Transverse colon (tissue), 4 donors: ENCODE measurements around the gene SBF2. TPM values are rescaled to one million over a fixed set of nuclear protein-coding genes. Genes with fewer than 3 reads are reported as not detected.
"Not testable (repeated sequence)": the region's sequence is repeated elsewhere in the genome, so short reads cannot be mapped to it uniquely, and the experiment has no call there.

Source experiments
- DNase-seq: peaks from one replicate; pipeline ENCODE4 v3.0.0-alpha.2; 2019
- H3K27ac ChIP-seq, 4 donors: fragments of 200-600 bp; sonication (generic); 2 replicates each; pipeline ENCODE4 v1.5.1; 2016 to 2018; ENCODE audit warnings: inconsistent platforms in 4 of 4
- H3K27me3 ChIP-seq: fragments of 200-600 bp; sonication (generic); 2 replicates; pipeline ENCODE4 v1.5.1; 2017; ENCODE audit warnings: inconsistent platforms
- H3K36me3 ChIP-seq, 4 donors: fragments of 200-600 bp; sonication (generic); 2 replicates each; pipeline ENCODE4 v1.5.1; 2017 to 2019; ENCODE audit warnings: inconsistent platforms in 4 of 4
- H3K4me1 ChIP-seq, 4 donors: fragments of 200-600 bp; sonication (generic); 2 replicates each; pipeline ENCODE4 v1.5.1; 2017 to 2020; ENCODE audit warnings: inconsistent platforms in 4 of 4
- H3K4me3 ChIP-seq, 4 donors: fragments of 200-600 bp; sonication (generic); 1 replicate in 1 of 4; 2 replicates in 3 of 4; pipeline versions ENCODE4 v1.5.1 to v1.6.1; 2017 to 2019; ENCODE audit warnings: inconsistent platforms in 4 of 4
- H3K9me3 ChIP-seq, 2 donors: fragments of 200-600 bp; sonication (generic); 2 replicates each; pipeline ENCODE4 v1.5.1; 2017 to 2019; ENCODE audit warnings: inconsistent platforms in 2 of 2
- CTCF ChIP-seq, 5 experiments: fragments of 200-600 bp in 3 of 5; fragments of 450-650 bp in 2 of 5; sonication (generic) in 3 of 5; IDR thresholded peaks; 1 replicate in 2 of 5; 2 replicates in 3 of 5; pipeline ENCODE4 v1.5.1; 2016 to 2017; ENCODE audit warnings: antibody characterized with exemption in 5 of 5, inconsistent platforms in 3 of 5, mild to moderate bottlenecking in 2 of 5, moderate library complexity in 1 of 5
- EP300 ChIP-seq: sonication (generic); formaldehyde crosslinking; IDR thresholded peaks from one replicate; pipeline ENCODE4 v1.6.1; 2017; ENCODE audit warnings: antibody characterized with exemption, low read depth
- POLR2A ChIP-seq: fragments of 450-650 bp; IDR thresholded peaks from one replicate; pipeline ENCODE4 v1.6.1; 2016; ENCODE audit warnings: antibody characterized with exemption, mild to moderate bottlenecking, moderate library complexity
- POLR2AphosphoS5 ChIP-seq, 3 donors: sonication (generic); formaldehyde crosslinking; IDR thresholded peaks; one replicate each; pipeline ENCODE4 v1.6.1; 2016; ENCODE audit warnings: antibody characterized with exemption in 3 of 3
- WGBS, 2 donors: methylation state at CpG; one replicate each; pipeline ENCODE4 v1.1.5; 2018; ENCODE audit warnings: low coverage in 1 of 2; 5-methylcytosine and 5-hydroxymethylcytosine counted together
- in situ Hi-C, 4 donors: fragments of 200-750 bp; cut with MboI; loops; one replicate each; pipeline versions ENCODE4 v1.15.0 to v1.15.1; 2017; ENCODE audit warnings: low sequenced_read_pairs in 3 of 4, low pct_ligation_motif_present in 1 of 4, low pct_unique_long_range_greater_than_20kb in 1 of 4
- intact Hi-C: fragments of 100-400 bp; cut with DNase I; formaldehyde crosslinking; loops from one replicate; pipeline ENCODE4 v1.15.1; 2023; ENCODE audit warnings: low total_unique reads
- total RNA-seq, 4 donors: library from RNA; depleted of rRNA; stranded (reverse); fragments of >200 nt; gene quantifications; one replicate each; pipeline ENCODE4 v1.1.0, GENCODE V29; 2016

The SBF2 gene
- total RNA-seq, 4 donors from 2014 or later, result 46.4 to 71.0 (median 54.8) TPM

- no peak overlapping the region for H3K27ac ChIP-seq
- DNase-seq, result no peak
- no peaks in the 10 kb centered on the region for H3K27me3 ChIP-seq
- intact Hi-C loops (no loop called here), in situ Hi-C loops (no loop called here)
- H3K4me1 ChIP-seq, result peaks cover 0 to 8% (median 1%) of the 10 kb centered on the region in 4 donors
- TF ChIP-seq CTCF (IDR thresholded peaks at IDR 0.05), result no peak
- TF ChIP-seq POLR2AphosphoS5 (IDR thresholded peaks at IDR 0.05), result no peak
- no peak overlapping the region for H3K4me3 ChIP-seq
- 66 to 73% methylated on average over 2 of the region's 2 CpGs for WGBS, 2 donors
- H3K36me3 ChIP-seq, result no peaks in the 10 kb centered on the region
- H3K9me3 ChIP-seq, result peaks cover 0 to 3% of the 10 kb centered on the region in 2 donors
Observed at GRCh38 chr11:10038521-10039302, 255.3 kb downstream of the SBF2 start.

GRCh38 chr11:10035932-10036331 lies 258.1 kb downstream of the SBF2 start:
- H3K4me3 ChIP-seq, in situ Hi-C loops, H3K36me3 ChIP-seq, intact Hi-C loops, DNase-seq, H3K27me3 ChIP-seq, H3K9me3 ChIP-seq, H3K27ac ChIP-seq, H3K4me1 ChIP-seq: not testable (repeated sequence)
- 96 to 97% methylated on average over 5 to 6 of the region's 6 CpGs for WGBS, 2 donors

DNA sequence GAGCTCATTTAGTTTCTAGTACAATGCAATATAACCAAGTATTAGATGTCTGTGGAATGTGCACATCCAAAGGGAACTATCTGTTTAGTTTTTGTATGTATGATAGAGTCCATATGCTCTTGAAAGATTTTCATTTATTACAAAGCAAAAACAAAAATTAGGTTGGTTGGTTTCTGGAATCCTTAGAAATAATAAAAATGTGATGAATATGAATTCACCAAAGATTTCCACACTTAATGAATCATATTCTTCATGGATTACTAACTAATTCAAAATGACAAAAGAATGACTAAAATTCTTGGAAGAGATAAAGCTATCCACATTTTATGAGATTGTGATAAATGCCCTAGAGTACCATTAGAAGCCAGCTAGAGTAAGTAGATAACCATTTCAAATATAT lies 261.1 kb downstream of the SBF2 start:
- Histone ChIP-seq H3K27ac (no peak overlapping the region), H3K36me3 (no peaks in the 10 kb centered on the region), H3K9me3 (no peaks in the 10 kb centered on the region), H3K4me1 (no peaks in the 10 kb centered on the region), H3K27me3 (no peaks in the 10 kb centered on the region), H3K4me3 (no peak overlapping the region)
- in situ Hi-C loops (no loop called here), intact Hi-C loops (no loop called here)
- no peak for TF ChIP-seq POLR2A
- no peak for TF ChIP-seq EP300
- no peak for TF ChIP-seq CTCF (IDR thresholded peaks at IDR 0.05)
- no peak for DNase-seq

GRCh38 chr11:10030122-10030490 lies 263.9 kb downstream of the SBF2 start:
- H3K27ac ChIP-seq, result no peak overlapping the region
- no peak for DNase-seq
- no peaks in the 10 kb centered on the region for H3K9me3 ChIP-seq
- intact Hi-C loops, result no loop called here
- H3K4me1 ChIP-seq, result no peaks in the 10 kb centered on the region
- 93 to 94% methylated on average over 2 of the region's 2 CpGs for WGBS, 2 donors
- no peak overlapping the region for H3K4me3 ChIP-seq
- H3K36me3 ChIP-seq, result no peaks in the 10 kb centered on the region
- in situ Hi-C loops, result no loop called here
- TF ChIP-seq POLR2AphosphoS5 (IDR thresholded peaks at IDR 0.05), result no peak
- TF ChIP-seq CTCF (IDR thresholded peaks at IDR 0.05), result no peak
- TF ChIP-seq EP300, result no peak
- no peaks in the 10 kb centered on the region for H3K27me3 ChIP-seq
